ENCODE measurements around the gene CHN2. TPM values are rescaled to one million over a fixed set of nuclear protein-coding genes. Genes with fewer than 3 reads are reported as not detected.

The CHN2 gene
- total RNA-seq, 1 donor from 2014 or later = 36.1 TPM

GRCh38 chr7:29467193-29467926, 272.8 kb downstream of the CHN2 start:
- Histone ChIP-seq H3K36me3 (no peaks in the 10 kb centered on the region), H3K4me3 (no peak overlapping the region), H3K27ac (replicated peaks) (no peak overlapping the region), H3K9me3 (replicated peaks) (no peaks in the 10 kb centered on the region), H3K27me3 (ENCODE audit: low read depth) (no peaks in the 10 kb centered on the region), H3K4me1 (peaks cover 54% of the 10 kb centered on the region)
- intact Hi-C loops (cut with micrococcal nuclease) = no loop called here
- TF ChIP-seq CTCF (IDR thresholded peaks at IDR 0.05; ENCODE audit: borderline replicate concordance) = no peak
- no peak for DNase-seq

GRCh38 chr7:29468196-29468595, 273.6 kb downstream of the CHN2 start:
- TF ChIP-seq CTCF (IDR thresholded peaks at IDR 0.05; ENCODE audit: borderline replicate concordance) = no peak
- Histone ChIP-seq H3K27me3 (ENCODE audit: low read depth) (no peaks in the 10 kb centered on the region), H3K4me3 (no peak overlapping the region), H3K36me3 (no peaks in the 10 kb centered on the region), H3K9me3 (replicated peaks) (no peaks in the 10 kb centered on the region), H3K4me1 (peaks cover 53% of the 10 kb centered on the region), H3K27ac (replicated peaks) (no peak overlapping the region)
- intact Hi-C loops (cut with micrococcal nuclease) = no loop called here
- DNase-seq = no peak

DNA sequence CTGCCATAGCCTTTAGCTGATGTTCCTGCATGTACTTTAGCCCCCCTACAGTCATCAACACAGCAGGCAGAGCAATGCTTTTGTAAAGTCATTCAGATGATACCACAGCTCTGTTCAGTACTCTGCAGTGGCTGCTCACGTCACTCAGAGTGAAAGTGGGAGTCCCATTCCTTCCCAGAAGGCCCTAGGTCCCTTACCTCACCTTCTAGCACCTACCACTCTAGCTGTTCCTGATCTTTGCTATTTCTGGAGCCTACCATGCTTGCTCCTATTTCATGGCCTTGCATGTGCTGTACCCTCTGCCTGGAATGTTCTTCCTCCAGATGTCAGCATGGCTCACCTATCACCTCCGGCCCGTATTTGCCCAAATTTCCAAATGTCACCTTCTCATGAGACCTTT, 274.7 kb downstream of the CHN2 start:
- intact Hi-C loops (cut with micrococcal nuclease) = no loop called here
- Histone ChIP-seq H3K27ac (replicated peaks) (peak overlapping the region; percentile 31), H3K27me3 (ENCODE audit: low read depth) (no peaks in the 10 kb centered on the region), H3K36me3 (no peaks in the 10 kb centered on the region), H3K4me3 (no peak overlapping the region), H3K9me3 (replicated peaks) (no peaks in the 10 kb centered on the region), H3K4me1 (peaks cover 42% of the 10 kb centered on the region)
- no peak for TF ChIP-seq CTCF (IDR thresholded peaks at IDR 0.05; ENCODE audit: borderline replicate concordance)
- no peak for DNase-seq

GRCh38 chr7:29469976-29470557, 275.5 kb downstream of the CHN2 start:
- no peaks in the 10 kb centered on the region for H3K36me3 ChIP-seq
- intact Hi-C loops (cut with micrococcal nuclease) = no loop called here
- H3K9me3 ChIP-seq (replicated peaks) = no peaks in the 10 kb centered on the region
- peaks cover 35% of the 10 kb centered on the region for H3K4me1 ChIP-seq
- H3K27me3 ChIP-seq (ENCODE audit: low read depth) = no peaks in the 10 kb centered on the region
- peak overlapping the region; percentile 31 for H3K27ac ChIP-seq (replicated peaks)
- no peak for DNase-seq
- no peak overlapping the region for H3K4me3 ChIP-seq
- no peak for TF ChIP-seq CTCF (IDR thresholded peaks at IDR 0.05; ENCODE audit: borderline replicate concordance)

DNA sequence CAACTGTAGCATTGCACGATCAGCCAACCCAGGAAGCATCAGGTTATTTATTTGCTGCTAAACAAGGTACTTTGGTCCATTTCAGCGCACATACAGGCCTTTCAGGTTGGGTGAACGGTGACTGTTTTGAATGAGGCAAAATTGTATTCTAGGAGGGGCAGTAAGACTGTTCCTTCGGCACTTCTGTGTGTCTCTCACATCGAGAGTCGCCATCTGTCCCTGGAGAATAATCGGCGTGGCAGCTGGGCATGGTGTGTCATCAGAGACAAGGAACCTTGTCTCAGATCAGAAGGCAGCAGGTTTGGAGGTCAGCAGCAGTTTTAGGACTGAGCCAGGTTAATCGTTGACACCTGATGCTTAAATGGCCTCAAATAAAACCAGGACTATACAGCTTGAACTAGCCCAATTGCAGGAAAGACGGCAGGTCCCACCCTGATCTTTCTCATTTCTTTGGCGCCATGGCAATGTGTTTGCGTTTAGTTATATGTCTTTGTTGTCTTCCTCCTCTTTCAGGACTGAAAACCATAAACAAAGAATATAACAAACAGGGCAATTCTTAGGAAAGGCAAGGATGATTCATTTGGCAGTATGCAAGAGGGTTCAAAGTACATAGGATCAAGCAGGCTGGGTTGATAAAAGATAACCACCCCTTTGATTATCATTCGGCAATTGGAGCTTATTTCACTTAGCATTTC, 277.0 kb downstream of the CHN2 start:
- TF ChIP-seq CTCF (IDR thresholded peaks at IDR 0.05; ENCODE audit: borderline replicate concordance) = no peak
- Histone ChIP-seq H3K27ac (replicated peaks) (no peak overlapping the region), H3K4me3 (no peak overlapping the region), H3K36me3 (no peaks in the 10 kb centered on the region), H3K27me3 (ENCODE audit: low read depth) (no peaks in the 10 kb centered on the region), H3K4me1 (peaks cover 34% of the 10 kb centered on the region), H3K9me3 (replicated peaks) (no peaks in the 10 kb centered on the region)
- DNase-seq = no peak
- intact Hi-C loops (cut with micrococcal nuclease) = no loop called here
